ENCODE results near the gene PDE8B. TPM values are rescaled to one million over a fixed set of nuclear protein-coding genes. Genes with fewer than 3 reads are reported as not detected.

PDE8B gene
- total RNA-seq, 1 experiment from 2014 or later, result 0.86 TPM

GRCh38 chr5:77176429-77176828 is 34.1 kb upstream of the PDE8B start:
- H3K36me3 ChIP-seq (ENCODE audit: control insufficient read depth, insufficient read depth, low read length), result no peaks in the 10 kb centered on the region
- Mint-ChIP-seq H3K4me1 (ENCODE audit: low read depth, unreplicated experiment) (no peaks in the 10 kb centered on the region), H3K27ac (ENCODE audit: unreplicated experiment) (no peak overlapping the region), H3K36me3 (ENCODE audit: insufficient read depth, unreplicated experiment) (no peaks in the 10 kb centered on the region), H3K4me3 (ENCODE audit: unreplicated experiment) (no peak overlapping the region), H3K9me3 (ENCODE audit: unreplicated experiment) (no peaks in the 10 kb centered on the region), H3K27me3 (ENCODE audit: insufficient read depth, unreplicated experiment) (no peaks in the 10 kb centered on the region)
- POLR2A ChIA-PET, result no interaction called here
- no peak for DNase-seq
- no TSS peak for BruUV-seq (replicated peaks)
- CTCF ChIA-PET, result no interaction called here
- H3K4me3 ChIP-seq (ENCODE audit: low read depth, low read length), result no peak overlapping the region
- no peaks in the 10 kb centered on the region for H3K27me3 ChIP-seq (replicated peaks; ENCODE audit: control insufficient read depth, insufficient read depth, low read length)
- no peak for TF ChIP-seq CTCF (IDR thresholded peaks at IDR 0.05; ENCODE audit: insufficient read depth in 1 of 2, low read depth in 1 of 2, low read length in 1 of 2, severe bottlenecking in 1 of 2, unreplicated experiment in 1 of 2)
- H3K4me1 ChIP-seq, result no peaks in the 10 kb centered on the region
- H3K9me3 ChIP-seq, result no peaks in the 10 kb centered on the region
- intact Hi-C loops (cut with micrococcal nuclease; ENCODE audit: unreplicated experiment), result no loop called here

GRCh38 chr5:77177576-77177975 is 32.9 kb upstream of the PDE8B start:
- ChIA-PET POLR2A (no interaction called here), CTCF (no interaction called here)
- H3K9me3 ChIP-seq, result no peaks in the 10 kb centered on the region
- H3K4me1 ChIP-seq, result no peaks in the 10 kb centered on the region
- H3K27me3 ChIP-seq (replicated peaks; ENCODE audit: control insufficient read depth, insufficient read depth, low read length), result no peaks in the 10 kb centered on the region
- no peaks in the 10 kb centered on the region for H3K36me3 ChIP-seq (ENCODE audit: control insufficient read depth, insufficient read depth, low read length)
- TF ChIP-seq CTCF (IDR thresholded peaks at IDR 0.05; ENCODE audit: insufficient read depth in 1 of 2, low read depth in 1 of 2, low read length in 1 of 2, severe bottlenecking in 1 of 2, unreplicated experiment in 1 of 2), result no peak
- Mint-ChIP-seq H3K4me1 (ENCODE audit: low read depth, unreplicated experiment) (no peaks in the 10 kb centered on the region), H3K36me3 (ENCODE audit: insufficient read depth, unreplicated experiment) (no peaks in the 10 kb centered on the region), H3K27me3 (ENCODE audit: insufficient read depth, unreplicated experiment) (no peaks in the 10 kb centered on the region), H3K4me3 (ENCODE audit: unreplicated experiment) (no peak overlapping the region), H3K9me3 (ENCODE audit: unreplicated experiment) (no peaks in the 10 kb centered on the region), H3K27ac (ENCODE audit: unreplicated experiment) (no peak overlapping the region)
- BruUV-seq (replicated peaks), result no TSS peak
- no peak for DNase-seq
- H3K4me3 ChIP-seq (ENCODE audit: low read depth, low read length), result no peak overlapping the region
- intact Hi-C loops (cut with micrococcal nuclease; ENCODE audit: unreplicated experiment), result no loop called here

- no peaks in the 10 kb centered on the region for H3K9me3 ChIP-seq
- H3K27me3 Mint-ChIP-seq (ENCODE audit: insufficient read depth, unreplicated experiment), result no peaks in the 10 kb centered on the region
- H3K9me3 Mint-ChIP-seq (ENCODE audit: unreplicated experiment), result no peaks in the 10 kb centered on the region
- no peaks in the 10 kb centered on the region for H3K4me1 ChIP-seq
- TF ChIP-seq CTCF (IDR thresholded peaks at IDR 0.05; ENCODE audit: insufficient read depth in 1 of 2, low read depth in 1 of 2, low read length in 1 of 2, severe bottlenecking in 1 of 2, unreplicated experiment in 1 of 2), result no peak
- H3K27ac Mint-ChIP-seq (ENCODE audit: unreplicated experiment), result peak overlapping the region; percentile 33
- no peaks in the 10 kb centered on the region for H3K36me3 ChIP-seq (ENCODE audit: control insufficient read depth, insufficient read depth, low read length)
- ChIA-PET CTCF (interaction anchor here (0.7 kb wide), 1 partner anchor 1178 kb away, joined by 4 read pairs; no protein-coding TSS in a partner anchor), POLR2A (interaction anchor here (0.5 kb wide), 1 partner anchor 23 kb away, joined by 3 read pairs; no protein-coding TSS in a partner anchor)
- H3K4me1 Mint-ChIP-seq (ENCODE audit: low read depth, unreplicated experiment), result no peaks in the 10 kb centered on the region
- H3K36me3 Mint-ChIP-seq (ENCODE audit: insufficient read depth, unreplicated experiment), result no peaks in the 10 kb centered on the region
- intact Hi-C loops (cut with micrococcal nuclease; ENCODE audit: unreplicated experiment), result no loop called here
- no TSS peak for BruUV-seq (replicated peaks)
- H3K4me3 ChIP-seq (ENCODE audit: low read depth, low read length), result peak overlapping the region; percentile 49
- DNase-seq, result peak in 1 of 2 experiments; percentile 42
- no peaks in the 10 kb centered on the region for H3K27me3 ChIP-seq (replicated peaks; ENCODE audit: control insufficient read depth, insufficient read depth, low read length)
- H3K4me3 Mint-ChIP-seq (ENCODE audit: unreplicated experiment), result peak overlapping the region; percentile 71
Observed at GRCh38 chr5:77180167-77181081, 30.1 kb upstream of the PDE8B start.

All from Caco-2 (cell line).